HG02973 (cell line): Measurements from ENCODE around the gene RPL37.
"Not testable (repeated sequence)": the region's sequence is repeated elsewhere in the genome, so short reads cannot be mapped to it uniquely, and the experiment has no call there.

Experiments used
- ATAC-seq: cut with Tn5 transposase; IDR thresholded peaks from one replicate; pipeline ENCODE4 v1.9.1; 2021; ENCODE audit warnings: moderate library complexity; ENCODE audit not compliant: unreplicated experiment

RPL37 gene

DNA sequence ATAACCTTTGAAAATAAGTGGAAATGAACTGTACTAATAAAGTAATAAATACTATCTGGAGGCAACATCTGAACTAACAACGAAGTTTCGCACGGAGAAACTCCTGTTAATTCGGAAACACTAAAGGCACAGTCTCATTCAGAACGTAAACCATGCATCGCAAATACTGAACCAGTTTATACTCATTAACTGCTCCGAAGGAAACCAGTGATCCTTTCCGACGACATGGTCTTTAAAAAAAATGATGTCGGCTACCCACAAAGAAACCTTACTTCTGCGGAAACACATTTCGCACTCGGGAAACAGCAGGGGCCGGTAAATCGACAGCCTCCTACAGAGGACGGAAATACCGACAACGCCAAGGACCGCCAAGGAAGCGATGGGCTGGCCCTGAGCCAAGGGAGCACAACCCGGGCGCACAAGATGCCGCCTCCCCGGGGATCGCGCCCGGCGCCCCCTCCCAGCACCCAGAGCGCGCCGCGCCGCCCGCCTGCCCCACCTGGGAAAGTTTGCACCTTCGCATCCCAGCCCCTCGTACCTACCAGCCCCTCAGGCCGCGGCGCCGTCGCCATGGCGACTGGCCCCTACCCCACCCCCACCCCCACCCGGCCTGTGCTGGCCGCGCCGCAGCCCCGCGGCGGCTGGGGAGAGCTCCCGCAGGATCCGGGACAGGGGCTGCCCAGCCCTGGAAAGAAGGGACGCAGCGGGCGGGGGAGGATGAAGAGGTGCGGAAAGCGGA, 37.6 kb downstream of the RPL37 start:
- peak; percentile 43 for ATAC-seq

DNA sequence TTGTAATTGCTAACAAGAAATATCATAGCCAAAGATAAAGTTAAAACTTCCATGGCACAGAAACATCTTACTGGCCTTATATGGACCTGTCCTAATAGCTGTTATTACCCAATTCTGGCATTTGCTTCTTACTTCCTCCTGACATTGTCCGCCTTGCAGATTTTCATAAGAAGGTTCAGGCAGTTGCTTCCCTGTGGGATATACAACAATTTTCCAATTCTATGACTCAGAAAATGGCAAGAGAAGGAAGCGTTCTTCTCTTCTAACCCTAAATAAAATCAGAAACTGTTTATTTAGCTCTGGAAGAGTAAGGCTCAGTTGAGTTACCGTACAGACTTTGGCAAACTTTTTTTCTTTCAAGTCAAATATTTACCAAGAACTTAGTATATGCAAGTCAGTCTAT, 38.5 kb downstream of the RPL37 start:
- ATAC-seq, result no peak

DNA sequence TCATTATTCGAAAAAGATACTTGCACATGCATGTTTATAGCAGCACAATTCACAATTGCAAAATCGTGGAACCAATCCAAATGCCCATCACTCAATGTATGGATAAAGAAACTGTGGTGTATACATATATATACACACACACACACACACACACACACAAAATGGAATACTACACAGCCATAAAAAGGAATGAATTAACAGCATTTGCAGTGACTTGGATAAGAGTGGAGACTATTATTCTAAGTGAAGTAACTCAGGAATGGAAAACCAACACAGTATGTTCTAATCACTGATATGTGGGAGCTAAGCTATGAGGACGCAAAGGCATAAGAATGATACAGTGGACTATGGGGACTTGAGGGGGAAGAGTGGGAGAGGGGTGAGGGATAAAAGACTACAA, 40.1 kb downstream of the RPL37 start:
- ATAC-seq, result not testable (repeated sequence)

- ATAC-seq, result not testable (repeated sequence)
Measured at GRCh38 chr5:40794340-40794739, 40.7 kb downstream of the RPL37 start.

- ATAC-seq, result not testable (repeated sequence)
Measured at GRCh38 chr5:40792691-40793090, 42.3 kb downstream of the RPL37 start.

GRCh38 chr5:40791715-40792139, 43.3 kb downstream of the RPL37 start:
- ATAC-seq, result no peak

- no peak for ATAC-seq
Measured at GRCh38 chr5:40790947-40791593, 44.0 kb downstream of the RPL37 start.

- not testable (repeated sequence) for ATAC-seq
Measured at GRCh38 chr5:40788941-40789340, 46.1 kb downstream of the RPL37 start.

DNA sequence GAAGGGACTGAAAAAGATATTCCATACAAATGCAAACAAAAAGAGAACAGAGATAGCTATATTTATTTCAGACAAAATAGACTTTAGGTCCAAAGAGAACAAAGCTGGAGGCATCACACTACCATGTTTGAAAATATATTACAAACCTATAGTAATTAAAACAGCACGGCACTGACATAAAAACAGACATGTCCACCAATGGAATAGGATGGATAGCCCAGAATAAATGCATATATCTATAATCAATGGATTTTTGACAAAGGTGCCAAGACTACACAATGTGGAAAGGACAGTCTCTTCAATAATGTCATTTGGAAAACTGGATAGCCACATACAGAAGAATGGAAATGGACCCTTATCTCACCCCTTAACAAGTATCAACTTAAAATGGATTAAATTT, 47.0 kb downstream of the RPL37 start:
- no peak for ATAC-seq

- not testable (repeated sequence) for ATAC-seq
Measured at GRCh38 chr5:40786664-40787063, 48.4 kb downstream of the RPL37 start.

DNA sequence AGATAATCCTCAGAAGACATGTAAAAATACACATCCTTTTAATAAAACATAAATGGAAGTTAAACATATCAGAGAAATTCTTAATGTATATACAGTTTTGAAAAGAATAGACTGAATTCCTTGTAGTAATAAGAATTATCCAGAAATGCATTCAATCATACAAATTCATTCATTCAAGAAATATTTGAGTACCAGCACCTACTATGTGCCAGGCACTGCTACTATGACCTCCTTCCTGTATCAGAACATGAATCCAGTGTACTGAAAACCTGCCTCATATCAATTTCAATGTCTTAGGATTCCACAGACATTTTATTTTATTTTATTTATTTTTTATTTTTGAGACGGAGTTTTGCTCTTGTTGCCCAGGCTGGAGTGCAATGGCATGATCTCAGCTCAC, 50.1 kb downstream of the RPL37 start:
- no peak for ATAC-seq

- no peak for ATAC-seq
Measured at GRCh38 chr5:40784027-40784653, 50.9 kb downstream of the RPL37 start.

DNA sequence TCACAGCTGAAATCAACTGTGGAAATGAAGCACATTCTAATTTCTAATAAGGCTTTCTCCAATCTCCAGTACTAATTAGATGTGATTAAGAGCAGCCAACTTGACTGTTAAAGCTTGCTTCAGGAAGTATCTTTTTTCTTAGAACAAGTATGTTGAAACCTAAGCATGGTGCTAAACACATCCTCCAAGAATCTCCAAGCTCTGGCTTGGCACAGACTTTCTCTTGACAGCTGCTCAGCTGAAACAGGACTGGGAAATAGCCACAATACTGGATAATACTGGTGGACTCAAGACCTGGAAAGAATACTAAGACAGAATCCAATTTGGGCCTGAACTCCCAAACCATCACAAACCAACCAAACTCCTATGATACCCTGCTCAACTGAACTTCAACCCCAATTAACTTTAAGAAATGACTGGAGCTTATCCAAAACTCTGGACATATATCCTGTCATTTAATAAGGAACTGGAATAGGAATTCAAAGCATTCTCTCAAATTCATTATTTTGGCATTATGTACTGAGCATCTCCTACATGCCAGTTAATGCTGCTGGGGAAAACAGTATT, 53.1 kb downstream of the RPL37 start:
- no peak for ATAC-seq

GRCh38 chr5:40780858-40781257, 54.2 kb downstream of the RPL37 start:
- no peak for ATAC-seq

DNA sequence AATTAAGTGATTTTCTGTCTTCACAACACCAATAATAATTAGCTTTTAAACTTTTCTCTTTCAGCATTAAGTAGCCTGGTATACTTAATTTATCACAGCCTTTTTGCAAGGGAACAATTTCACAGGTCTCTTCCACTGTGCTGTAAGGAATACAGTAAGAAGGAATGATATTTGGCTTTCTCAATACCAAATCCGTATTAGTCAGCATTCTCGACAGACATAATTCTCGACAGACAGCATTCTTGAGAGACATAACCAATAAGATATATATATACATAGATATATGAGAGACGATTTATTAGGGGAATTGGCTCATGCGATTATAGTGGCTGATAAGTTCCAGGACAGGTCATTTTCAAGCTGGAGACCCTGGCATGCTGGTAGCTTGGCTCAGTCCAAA, 54.8 kb downstream of the RPL37 start:
- ATAC-seq, result no peak

GRCh38 chr5:40779561-40779960, 55.5 kb downstream of the RPL37 start:
- ATAC-seq, result no peak

- no peak for ATAC-seq
Measured at GRCh38 chr5:40778133-40778532, 56.9 kb downstream of the RPL37 start.

- no peak for ATAC-seq
Measured at GRCh38 chr5:40776658-40776977, 58.4 kb downstream of the RPL37 start.

DNA sequence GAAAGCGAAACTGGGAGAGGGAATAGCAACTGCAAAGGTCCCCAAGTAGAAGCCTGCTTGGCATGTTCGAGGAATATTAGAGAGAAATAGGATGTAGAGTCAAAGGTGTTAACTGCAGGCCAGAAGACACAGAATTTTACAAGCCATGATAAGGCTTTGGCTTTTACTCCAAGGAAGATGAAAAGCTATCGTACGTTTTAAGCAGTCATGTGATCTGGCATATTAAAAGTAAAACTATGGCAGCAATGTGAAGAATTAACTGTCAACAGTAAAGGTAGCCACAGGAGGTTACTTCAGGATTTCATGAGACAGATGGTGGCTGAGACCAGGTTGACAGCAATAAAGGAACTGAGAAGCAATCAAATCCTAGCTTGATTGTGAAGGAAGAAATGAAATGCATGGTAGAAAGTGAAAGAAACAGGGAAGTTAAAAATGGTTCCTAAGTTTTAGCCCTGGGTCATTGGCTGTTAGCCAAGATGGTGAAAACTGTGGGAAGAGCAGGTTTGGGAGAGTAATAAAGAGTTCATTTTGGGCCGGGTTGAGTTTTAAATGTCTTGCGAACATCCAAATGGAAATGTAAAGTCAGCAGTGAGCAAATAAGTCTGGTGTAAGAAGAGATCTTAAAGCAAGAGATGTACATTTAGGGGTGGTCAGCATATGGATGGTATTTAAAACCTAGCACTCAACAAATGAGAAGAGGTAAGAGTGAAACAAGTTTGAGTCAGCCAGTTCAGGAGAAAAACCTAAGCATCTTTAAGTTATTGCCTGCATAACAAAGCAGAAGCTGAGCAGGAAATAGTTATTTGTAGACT, 59.0 kb downstream of the RPL37 start:
- ATAC-seq, result no peak
